Measurements from ENCODE around the gene SLC6A18.
"Not testable (repeated sequence)": the region's sequence is repeated elsewhere in the genome, so short reads cannot be mapped to it uniquely, and the experiment has no call there.

The SLC6A18 gene

GRCh38 chr5:1255081-1255561, 29.9 kb downstream of the SLC6A18 start:
- no peak for DNase-seq (ENCODE audit: low read depth)

- DNase-seq (ENCODE audit: low read depth), result no peak
These were observed 31.6 kb downstream of the SLC6A18 start for GRCh38 chr5:1256776-1257175.

DNA sequence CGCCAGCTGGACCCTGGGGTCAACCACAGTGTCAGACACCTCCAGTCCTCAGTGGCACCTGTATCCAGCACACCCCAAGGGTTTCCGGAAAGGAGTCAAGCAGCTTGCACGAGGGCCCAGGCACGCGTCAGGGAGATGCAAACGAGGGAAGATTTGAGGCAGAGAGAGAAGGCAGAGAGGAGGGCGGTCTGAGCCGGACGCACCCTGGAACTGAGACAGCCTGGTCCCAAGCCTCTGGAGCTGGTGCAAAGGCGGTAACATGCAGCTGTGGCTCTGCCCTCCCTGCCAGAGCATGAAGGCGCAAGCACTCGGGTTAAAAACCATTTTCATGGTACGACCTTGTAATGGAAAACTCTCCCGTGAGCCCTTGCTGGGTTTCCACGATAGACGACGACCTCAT, 32.2 kb downstream of the SLC6A18 start:
- DNase-seq (ENCODE audit: low read depth), result no peak

GRCh38 chr5:1257841-1258240, 32.7 kb downstream of the SLC6A18 start:
- DNase-seq (ENCODE audit: low read depth), result no peak

- DNase-seq (ENCODE audit: low read depth), result no peak
These were observed 34.8 kb downstream of the SLC6A18 start for GRCh38 chr5:1259806-1260480.

- DNase-seq (ENCODE audit: low read depth), result no peak
These were observed 36.5 kb downstream of the SLC6A18 start for GRCh38 chr5:1261643-1262042.

- DNase-seq (ENCODE audit: low read depth), result peak; percentile 5
These were observed 37.2 kb downstream of the SLC6A18 start for GRCh38 chr5:1262381-1262780.

DNA sequence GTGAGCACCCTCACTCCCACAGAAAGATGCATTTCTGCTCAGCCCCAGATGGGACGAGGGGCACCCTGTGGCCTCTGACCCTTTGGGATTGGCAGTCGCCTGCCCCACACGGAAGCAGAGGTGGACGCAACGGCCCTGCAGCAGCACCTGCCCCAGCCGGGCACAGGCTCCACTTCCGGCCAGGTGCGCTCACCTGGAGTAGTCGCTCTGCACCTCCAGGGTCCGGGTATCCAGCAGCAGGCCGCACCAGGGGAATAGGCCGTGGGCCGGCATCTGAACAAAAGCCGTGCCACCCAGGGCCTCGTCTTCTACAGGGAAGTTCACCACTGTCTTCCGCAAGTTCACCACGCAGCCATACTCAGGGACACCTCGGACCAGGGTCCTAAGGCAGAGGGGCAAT, 39.0 kb downstream of the SLC6A18 start:
- DNase-seq (ENCODE audit: low read depth), result no peak

DNA sequence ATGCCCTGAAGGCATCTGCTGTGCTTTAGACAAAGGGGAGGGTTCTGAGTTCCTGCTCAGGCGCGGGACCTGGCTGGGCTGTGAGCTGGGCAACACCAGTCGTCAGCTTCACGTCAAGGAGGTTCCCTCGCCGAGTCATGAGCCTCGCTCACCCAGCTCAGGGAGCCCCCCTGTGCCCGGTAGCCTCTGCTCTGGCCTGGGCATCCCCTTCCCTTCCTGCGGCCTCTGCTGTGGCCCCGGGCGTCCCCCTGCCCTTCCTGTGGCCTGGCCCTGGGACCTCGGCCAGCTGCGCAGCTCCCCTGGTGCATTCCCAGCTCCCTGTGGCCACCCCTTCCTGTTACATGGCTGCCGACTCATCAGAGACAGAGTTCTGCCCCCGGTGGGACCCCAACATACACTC, 39.8 kb downstream of the SLC6A18 start:
- no peak for DNase-seq (ENCODE audit: low read depth)

DNA sequence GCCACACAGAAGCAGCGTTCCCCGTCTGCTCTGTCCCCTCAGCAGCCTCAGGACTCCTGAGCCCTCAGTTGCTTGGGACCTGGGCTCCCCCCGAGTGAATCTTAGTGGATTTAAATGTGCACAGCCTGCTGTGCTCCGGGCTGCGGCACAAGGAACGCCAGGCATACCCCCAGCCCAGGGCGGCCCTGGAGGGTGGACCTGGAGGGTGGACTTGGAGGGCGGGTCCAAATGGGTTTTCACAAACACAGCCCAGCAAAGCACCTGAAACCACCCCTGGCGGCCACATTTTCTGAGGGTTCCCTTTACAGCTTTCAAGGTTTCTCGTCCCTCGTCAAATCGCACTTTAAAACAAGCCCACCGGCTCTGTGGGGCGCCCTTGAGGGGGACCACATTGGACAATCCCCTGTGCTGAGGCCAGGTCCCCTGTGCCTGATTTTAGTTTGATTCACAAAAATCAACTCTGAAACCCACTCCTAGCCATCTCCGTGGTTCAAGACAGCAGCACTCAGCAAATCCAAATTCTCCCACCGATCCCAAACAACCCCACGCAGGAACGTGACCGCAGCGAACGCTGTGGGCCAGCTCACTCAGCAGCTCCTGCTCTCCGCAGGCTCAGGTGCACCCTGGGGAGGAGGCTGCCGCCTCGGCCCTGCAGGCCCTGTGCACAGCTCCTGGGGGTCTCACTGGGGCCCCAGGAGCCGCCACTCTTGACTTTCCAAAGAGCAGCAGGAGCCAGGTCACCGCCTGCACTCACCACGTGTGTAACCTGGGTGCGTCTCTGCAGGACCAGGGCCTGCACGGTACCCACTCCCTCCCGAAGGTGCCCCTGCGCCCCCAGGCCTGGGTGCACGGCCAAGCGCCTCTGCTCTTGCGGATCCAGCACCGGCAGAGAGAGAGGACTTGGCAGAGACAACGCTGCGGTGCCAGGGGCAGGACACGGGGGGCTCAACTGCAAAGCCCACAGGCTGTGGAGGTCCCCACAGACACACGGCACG, 40.6 kb downstream of the SLC6A18 start:
- no peak for DNase-seq (ENCODE audit: low read depth)

DNA sequence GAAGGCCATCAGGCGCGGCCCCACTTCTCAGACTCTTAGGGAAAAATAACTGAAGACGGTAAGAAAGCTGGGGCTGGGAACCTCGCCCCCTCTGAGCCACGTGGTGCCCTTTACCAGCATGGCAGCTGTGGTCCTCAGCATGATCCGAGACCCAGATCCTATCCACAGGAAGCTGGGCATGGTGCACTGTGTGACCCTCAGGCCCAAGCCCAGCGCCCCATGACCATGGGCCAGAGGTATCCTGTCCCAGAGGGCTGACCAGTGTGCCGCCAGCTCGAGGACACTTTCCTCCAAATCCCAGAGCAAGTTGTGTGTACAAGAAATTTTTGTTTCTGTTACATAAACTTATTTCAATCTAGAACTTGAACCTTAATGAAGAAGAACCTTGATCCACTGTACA, 41.6 kb downstream of the SLC6A18 start:
- DNase-seq (ENCODE audit: low read depth), result no peak

DNA sequence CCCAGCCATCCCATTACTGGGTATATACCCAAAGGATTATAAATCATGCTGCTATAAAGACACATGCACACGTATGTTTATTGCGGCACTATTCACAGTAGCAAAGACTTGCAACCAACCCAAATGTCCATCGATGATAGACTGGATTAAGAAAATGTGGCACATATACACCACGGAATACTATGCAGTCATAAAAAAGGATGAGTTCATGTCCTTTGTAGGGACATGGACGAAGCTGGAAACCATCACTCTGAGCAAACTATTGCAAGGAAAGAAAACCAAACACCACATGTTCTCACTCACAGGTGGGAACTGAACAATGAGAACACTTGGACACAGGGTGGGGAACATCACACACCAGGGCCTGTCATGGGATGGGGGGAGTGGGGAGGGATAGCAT, 42.3 kb downstream of the SLC6A18 start:
- DNase-seq (ENCODE audit: low read depth), result not testable (repeated sequence)

GRCh38 chr5:1268056-1268455, 42.9 kb downstream of the SLC6A18 start:
- no peak for DNase-seq (ENCODE audit: low read depth)

- DNase-seq (ENCODE audit: low read depth), result no peak
These were observed 43.5 kb downstream of the SLC6A18 start for GRCh38 chr5:1268666-1269065.

- no peak for DNase-seq (ENCODE audit: low read depth)
These were observed 45.2 kb downstream of the SLC6A18 start for GRCh38 chr5:1270426-1270825.

- no peak for DNase-seq (ENCODE audit: low read depth)
These were observed 46.0 kb downstream of the SLC6A18 start for GRCh38 chr5:1270933-1271914.

GRCh38 chr5:1272201-1272600, 47.0 kb downstream of the SLC6A18 start:
- DNase-seq (ENCODE audit: low read depth), result no peak

- DNase-seq (ENCODE audit: low read depth), result no peak
These were observed 48.6 kb downstream of the SLC6A18 start for GRCh38 chr5:1273745-1274144.

- no peak for DNase-seq (ENCODE audit: low read depth)
These were observed 49.3 kb downstream of the SLC6A18 start for GRCh38 chr5:1274471-1274870.

DNA sequence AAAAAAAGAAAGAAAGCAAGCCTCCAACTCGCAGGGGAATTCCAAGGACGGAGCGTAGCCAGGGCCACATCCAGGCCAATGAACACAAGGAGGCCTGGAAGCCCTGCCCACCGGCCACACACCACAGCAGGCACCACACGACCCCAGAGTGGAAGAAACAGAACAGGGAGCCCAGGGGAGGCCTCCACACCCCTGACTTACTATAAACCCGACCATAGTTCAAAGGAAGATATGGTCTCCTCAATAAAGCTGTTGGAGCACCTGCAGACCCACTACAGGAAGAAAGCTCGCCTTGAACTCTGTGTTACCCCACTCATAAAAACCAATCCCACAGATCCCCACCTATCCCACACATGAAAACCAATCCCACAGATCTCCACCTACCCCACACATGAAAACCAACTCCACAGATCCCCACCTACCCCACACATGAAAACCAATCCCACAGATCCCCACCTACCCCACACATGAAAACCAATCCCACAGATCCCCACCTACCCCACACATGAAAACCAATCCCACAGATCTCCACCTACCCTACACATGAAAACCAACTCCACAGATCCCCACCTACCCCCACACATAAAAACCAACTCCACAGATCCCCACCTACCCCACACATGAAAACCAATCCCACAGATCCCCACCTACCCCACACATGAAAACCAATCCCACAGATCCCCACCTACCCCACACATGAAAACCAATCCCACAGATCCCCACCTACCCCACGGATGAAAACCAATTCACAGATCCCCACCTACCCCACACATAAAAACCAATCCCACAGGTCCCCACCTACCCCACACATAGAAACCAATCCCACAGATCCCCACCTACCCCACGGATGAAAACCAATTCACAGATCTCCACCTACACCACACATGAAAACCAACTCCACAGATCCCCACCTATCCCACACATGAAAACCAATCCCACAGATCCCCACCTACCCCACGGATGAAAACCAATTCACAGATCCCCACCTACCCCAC, 50.5 kb downstream of the SLC6A18 start:
- DNase-seq (ENCODE audit: low read depth), result not testable (repeated sequence)

- no peak for DNase-seq (ENCODE audit: low read depth)
These were observed 51.7 kb downstream of the SLC6A18 start for GRCh38 chr5:1276930-1277329.
